ENCODE data around the gene CADM1. TPM values are rescaled to one million over a fixed set of nuclear protein-coding genes. Genes with fewer than 3 reads are reported as not detected.

CADM1 gene
- total RNA-seq, 1 donor from 2014 or later: 150 TPM

GRCh38 chr11:115166820-115167219 lies 337.4 kb downstream of the CADM1 start:
- Mint-ChIP-seq H3K27me3 (peaks cover 18% of the 10 kb centered on the region), H3K9me3 (no peaks in the 10 kb centered on the region), H3K4me3 (peak overlapping the region; percentile 10), H3K27ac (no peak overlapping the region), H3K4me1 (ENCODE audit: unreplicated experiment) (peaks cover 48% of the 10 kb centered on the region), H3K36me3 (no peaks in the 10 kb centered on the region)
- TF ChIP-seq CTCF (conservative IDR thresholded peaks at IDR 0.05): no peak
- DNase-seq (ENCODE audit: extremely low spot score, unreplicated experiment): no peak

GRCh38 chr11:115164774-115165173 lies 339.4 kb downstream of the CADM1 start:
- Mint-ChIP-seq H3K27ac (peak overlapping the region; percentile 21), H3K9me3 (no peaks in the 10 kb centered on the region), H3K4me3 (no peak overlapping the region), H3K4me1 (ENCODE audit: unreplicated experiment) (peaks cover 48% of the 10 kb centered on the region), H3K27me3 (peaks cover 23% of the 10 kb centered on the region), H3K36me3 (no peaks in the 10 kb centered on the region)
- no peak for TF ChIP-seq CTCF (conservative IDR thresholded peaks at IDR 0.05)
- no peak for DNase-seq (ENCODE audit: extremely low spot score, unreplicated experiment)

- Mint-ChIP-seq H3K4me1 (ENCODE audit: unreplicated experiment) (peaks cover 44% of the 10 kb centered on the region), H3K36me3 (no peaks in the 10 kb centered on the region), H3K27me3 (peaks cover 32% of the 10 kb centered on the region), H3K4me3 (no peak overlapping the region), H3K27ac (no peak overlapping the region), H3K9me3 (no peaks in the 10 kb centered on the region)
- DNase-seq (ENCODE audit: extremely low spot score, unreplicated experiment): no peak
- no peak for TF ChIP-seq CTCF (conservative IDR thresholded peaks at IDR 0.05)
These were observed 341.3 kb downstream of the CADM1 start for GRCh38 chr11:115162919-115163318.

GRCh38 chr11:115161876-115162275 lies 342.3 kb downstream of the CADM1 start:
- H3K36me3 Mint-ChIP-seq: no peaks in the 10 kb centered on the region
- no peak overlapping the region for H3K27ac Mint-ChIP-seq
- peaks cover 39% of the 10 kb centered on the region for H3K4me1 Mint-ChIP-seq (ENCODE audit: unreplicated experiment)
- H3K27me3 Mint-ChIP-seq: peaks cover 32% of the 10 kb centered on the region
- H3K4me3 Mint-ChIP-seq: no peak overlapping the region
- DNase-seq (ENCODE audit: extremely low spot score, unreplicated experiment): no peak
- no peaks in the 10 kb centered on the region for H3K9me3 Mint-ChIP-seq
- TF ChIP-seq CTCF (conservative IDR thresholded peaks at IDR 0.05): no peak

GRCh38 chr11:115159207-115159606 lies 345.0 kb downstream of the CADM1 start:
- H3K27me3 Mint-ChIP-seq: peaks cover 22% of the 10 kb centered on the region
- H3K36me3 Mint-ChIP-seq: no peaks in the 10 kb centered on the region
- H3K4me3 Mint-ChIP-seq: no peak overlapping the region
- H3K4me1 Mint-ChIP-seq (ENCODE audit: unreplicated experiment): peaks cover 32% of the 10 kb centered on the region
- H3K9me3 Mint-ChIP-seq: no peaks in the 10 kb centered on the region
- DNase-seq (ENCODE audit: extremely low spot score, unreplicated experiment): no peak
- no peak overlapping the region for H3K27ac Mint-ChIP-seq
- no peak for TF ChIP-seq CTCF (conservative IDR thresholded peaks at IDR 0.05)

- Mint-ChIP-seq H3K27ac (no peak overlapping the region), H3K4me3 (no peak overlapping the region), H3K27me3 (peaks cover 20% of the 10 kb centered on the region), H3K4me1 (ENCODE audit: unreplicated experiment) (peaks cover 24% of the 10 kb centered on the region), H3K9me3 (peaks cover 4% of the 10 kb centered on the region), H3K36me3 (no peaks in the 10 kb centered on the region)
- TF ChIP-seq CTCF (conservative IDR thresholded peaks at IDR 0.05): no peak
- no peak for DNase-seq (ENCODE audit: extremely low spot score, unreplicated experiment)
These were observed 346.2 kb downstream of the CADM1 start for GRCh38 chr11:115158053-115158452.
